Hepatic stellate cell (primary cell): Measurements from ENCODE around the gene AKR1C2.
"Not testable (repeated sequence)": the region's sequence is repeated elsewhere in the genome, so short reads cannot be mapped to it uniquely, and the experiment has no call there.

ENCODE experiments used
- DNase-seq: peaks from one replicate; pipeline ENCODE4 v3.0.0; 2011; ENCODE audit warnings: low spot score

Gene AKR1C2

DNA sequence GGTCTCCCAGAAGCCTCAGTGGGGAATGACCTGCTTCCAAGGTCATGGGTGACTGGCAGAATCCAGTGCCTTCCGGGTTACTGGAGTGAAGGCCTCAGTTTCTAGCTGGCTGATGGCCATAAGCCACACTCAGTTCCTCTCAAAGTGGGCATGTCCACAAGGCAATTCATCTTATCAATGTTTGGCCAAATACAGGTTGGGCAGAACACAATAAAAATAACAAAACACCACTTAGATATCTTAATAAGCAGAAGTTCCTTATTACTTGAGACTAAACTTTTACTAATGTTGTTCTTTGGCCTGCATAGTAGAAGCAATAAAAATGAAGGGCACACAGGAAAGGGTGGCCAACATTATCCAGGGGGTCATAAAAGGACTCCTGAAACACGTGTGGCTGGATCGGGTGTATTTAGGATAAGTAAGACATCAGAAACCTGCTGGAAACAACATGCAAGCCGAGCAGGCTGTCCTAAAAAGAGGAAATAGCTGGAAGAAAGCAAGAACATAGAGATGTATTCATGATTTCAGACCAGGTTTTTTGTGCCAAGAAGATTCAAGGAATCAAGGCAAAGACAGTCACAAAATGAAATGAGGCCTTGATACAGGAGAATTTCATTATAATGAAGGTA lies 19.6 kb upstream of the AKR1C2 start:
- DNase-seq = no peak

DNA sequence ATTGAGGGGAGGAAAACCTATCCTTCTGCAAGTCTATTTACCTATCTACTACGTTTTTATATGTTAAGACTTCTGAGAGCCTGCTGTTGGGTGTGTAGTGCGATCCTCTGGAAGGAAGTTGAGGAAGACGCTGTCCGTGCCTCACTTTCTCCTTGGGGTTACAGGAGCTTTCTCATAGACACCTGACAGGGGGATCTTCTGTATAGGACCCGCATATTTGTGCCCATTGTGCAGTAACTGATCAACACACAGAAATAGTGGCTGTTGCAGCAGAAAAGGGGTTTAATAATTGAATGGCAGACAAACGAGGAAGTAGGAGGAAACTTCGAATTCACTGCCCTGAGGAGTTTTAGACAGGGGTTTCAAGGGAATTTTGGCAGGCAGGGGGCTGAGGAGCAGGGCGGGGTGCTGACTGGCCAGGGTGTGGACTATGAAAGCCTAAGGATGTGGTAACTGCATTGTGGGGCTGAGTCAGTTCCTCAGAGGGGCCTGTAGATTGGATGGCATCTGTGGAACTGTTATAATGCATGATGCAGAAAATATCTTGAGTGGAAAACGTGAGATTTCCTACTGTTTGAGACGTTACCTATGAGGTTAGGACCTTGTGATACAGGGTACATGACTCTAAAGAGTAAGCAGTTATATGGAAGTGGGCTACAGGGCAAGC lies 18.1 kb upstream of the AKR1C2 start:
- not testable (repeated sequence) for DNase-seq

- not testable (repeated sequence) for DNase-seq
Measured at GRCh38 chr10:5019770-5020612, 16.3 kb upstream of the AKR1C2 start.

GRCh38 chr10:5018671-5019277 lies 15.1 kb upstream of the AKR1C2 start:
- DNase-seq = not testable (repeated sequence)

DNA sequence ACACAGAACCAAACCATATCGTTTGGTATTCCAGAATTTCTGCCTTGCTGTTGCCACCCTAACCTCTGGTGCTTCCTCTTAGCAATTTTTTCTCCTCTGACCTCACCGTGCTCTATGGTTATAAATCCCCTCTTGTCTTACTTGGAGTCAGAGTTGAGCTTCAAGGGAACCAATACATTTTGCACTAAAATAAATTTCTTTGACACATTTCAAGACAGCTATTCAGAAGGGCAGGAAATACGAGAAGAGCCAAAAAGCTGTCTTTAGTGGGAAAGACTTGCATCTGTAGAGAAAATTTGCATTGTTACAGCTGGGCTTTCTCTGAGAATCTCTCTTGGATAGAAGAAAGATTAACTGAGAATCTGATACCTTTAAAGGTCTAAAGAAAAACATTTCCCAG lies 14.5 kb upstream of the AKR1C2 start:
- DNase-seq = no peak

GRCh38 chr10:5014936-5015335 lies 11.3 kb upstream of the AKR1C2 start:
- no peak for DNase-seq

- DNase-seq = not testable (repeated sequence)
Measured at GRCh38 chr10:5014200-5014910, 10.7 kb upstream of the AKR1C2 start.

DNA sequence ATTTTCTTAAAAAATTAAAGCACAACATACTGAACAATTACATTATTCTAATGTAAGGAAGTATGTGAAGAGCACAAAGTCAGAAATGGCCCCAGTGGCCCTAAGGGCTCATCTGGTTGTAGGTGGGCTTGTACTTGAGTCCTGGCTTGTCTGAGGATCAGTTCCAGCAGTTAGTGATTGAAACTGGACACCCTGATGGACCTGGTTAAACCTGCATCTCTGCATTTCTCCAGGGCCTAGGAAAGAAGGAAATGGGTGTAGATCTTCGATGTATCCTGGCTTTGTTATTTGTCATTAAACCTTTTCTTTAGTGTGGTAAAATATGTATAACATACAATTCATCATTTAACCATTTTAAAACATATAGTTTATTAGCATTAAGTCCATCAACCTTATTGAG lies 9.7 kb upstream of the AKR1C2 start:
- DNase-seq = no peak

GRCh38 chr10:5012595-5012994 lies 8.9 kb upstream of the AKR1C2 start:
- DNase-seq = no peak

GRCh38 chr10:5011392-5011791 lies 7.7 kb upstream of the AKR1C2 start:
- DNase-seq = not testable (repeated sequence)

DNA sequence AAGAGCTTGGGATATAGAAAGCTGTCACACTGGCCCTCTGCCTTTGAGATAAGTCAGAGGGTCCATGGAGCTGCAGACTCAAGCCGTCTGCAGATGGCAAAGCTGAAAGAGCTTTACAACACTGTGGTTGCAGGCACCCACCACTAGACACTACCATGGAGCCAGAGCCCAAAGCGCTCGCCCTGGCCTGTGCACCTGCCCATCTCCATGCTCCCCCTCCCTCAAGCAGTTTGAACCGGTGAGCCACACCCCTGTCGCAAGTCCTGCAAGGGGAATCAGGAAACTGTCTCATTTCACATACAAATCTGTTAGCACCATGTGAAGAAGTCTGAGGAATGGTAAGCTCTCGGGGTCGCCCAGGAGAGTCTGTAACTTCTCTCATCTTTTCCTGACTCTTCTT lies 6.4 kb upstream of the AKR1C2 start:
- DNase-seq = not testable (repeated sequence)

DNA sequence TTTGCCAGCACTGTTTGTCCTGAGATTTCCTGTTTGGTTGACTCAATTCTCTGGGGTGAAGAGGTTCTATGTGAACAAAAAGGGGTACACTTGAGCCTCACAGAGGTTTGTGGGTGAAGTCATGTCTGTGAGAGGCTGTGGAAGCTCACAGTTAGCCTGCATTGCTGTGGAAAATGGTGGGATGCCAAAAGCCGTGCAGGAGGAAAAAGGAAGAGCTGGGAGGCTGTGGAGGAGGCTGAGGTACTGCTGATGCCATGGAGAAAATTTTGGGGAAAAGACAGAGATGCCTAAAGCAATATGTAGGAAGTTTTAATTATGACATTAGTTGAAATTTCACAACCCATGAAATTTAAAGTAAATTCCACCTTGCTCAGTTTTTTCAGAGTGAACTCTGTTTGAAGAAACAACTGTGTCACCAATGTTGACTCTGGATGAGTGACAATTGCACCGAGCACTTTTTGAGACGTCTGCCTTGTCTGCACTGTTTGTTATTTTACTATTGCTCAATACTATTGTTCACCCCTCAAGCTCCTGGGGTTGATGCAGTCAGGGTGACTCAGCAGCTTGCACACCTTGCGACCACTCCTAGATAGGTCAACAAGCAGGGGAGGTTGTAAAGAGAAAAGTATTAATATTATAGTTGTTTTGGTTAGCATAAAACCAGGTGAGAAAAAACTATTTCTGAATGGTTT lies 5.3 kb upstream of the AKR1C2 start:
- DNase-seq = not testable (repeated sequence)

- DNase-seq = not testable (repeated sequence)
Measured at GRCh38 chr10:5004501-5004900, 844 bp upstream of the AKR1C2 start.

- DNase-seq = not testable (repeated sequence)
Measured at GRCh38 chr10:5004030-5004385, 351 bp upstream of the AKR1C2 start.

DNA sequence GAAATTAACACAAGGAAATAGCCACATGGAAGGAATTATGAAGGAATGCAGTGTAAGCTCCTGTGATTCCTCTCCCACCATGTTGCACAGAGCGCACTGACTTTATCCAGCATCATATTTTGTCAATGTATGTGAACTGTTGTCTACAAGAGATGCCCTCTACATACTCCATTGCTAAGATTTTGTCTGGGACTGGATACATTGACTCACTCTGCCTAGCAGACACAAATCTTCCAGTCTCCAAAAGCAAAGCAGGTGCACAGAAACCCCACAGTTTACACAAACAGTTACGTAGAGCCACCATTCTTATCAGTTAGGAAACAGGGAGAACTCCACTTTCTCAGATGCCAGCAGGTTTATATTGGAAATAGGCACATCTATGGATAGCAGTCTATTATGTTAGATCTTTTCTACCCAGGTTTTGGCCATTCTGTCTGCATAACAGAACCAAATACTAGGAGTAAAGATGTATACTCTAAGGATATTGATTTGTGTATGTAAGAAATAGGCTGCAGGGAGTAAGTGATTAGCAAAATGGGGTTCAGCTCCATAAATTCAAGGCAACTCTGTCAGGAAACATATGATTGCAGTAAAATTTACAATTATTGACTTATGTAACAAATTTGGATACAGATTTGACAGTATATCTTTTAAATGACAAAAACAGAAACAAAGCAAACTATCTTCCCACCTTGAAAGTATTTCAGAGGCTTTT lies 1.5 kb downstream of the AKR1C2 start:
- no peak for DNase-seq

DNA sequence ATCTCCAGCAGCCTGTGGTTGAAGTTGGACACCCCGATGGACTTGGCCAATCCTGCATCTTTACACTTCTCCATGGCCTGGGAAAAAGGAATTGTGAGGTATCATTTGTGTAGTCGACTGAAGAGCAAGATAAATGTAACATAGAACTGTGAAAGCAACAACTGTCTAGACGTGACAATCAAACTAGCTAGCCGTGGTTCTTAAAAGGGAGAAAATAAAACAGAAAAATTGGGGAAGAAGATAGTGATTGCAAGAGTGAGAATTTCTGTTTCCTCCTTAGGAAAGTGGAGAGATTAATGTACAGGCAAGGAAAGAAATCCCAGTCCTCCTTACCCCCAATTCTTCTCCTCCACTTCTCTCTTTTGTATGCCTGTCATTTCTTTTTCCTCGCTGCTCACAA lies 5.0 kb downstream of the AKR1C2 start:
- no peak for DNase-seq

- not testable (repeated sequence) for DNase-seq
Measured at GRCh38 chr10:4994260-4994659, 9.4 kb downstream of the AKR1C2 start.

GRCh38 chr10:4992564-4992963 lies 11.1 kb downstream of the AKR1C2 start:
- DNase-seq = not testable (repeated sequence)

DNA sequence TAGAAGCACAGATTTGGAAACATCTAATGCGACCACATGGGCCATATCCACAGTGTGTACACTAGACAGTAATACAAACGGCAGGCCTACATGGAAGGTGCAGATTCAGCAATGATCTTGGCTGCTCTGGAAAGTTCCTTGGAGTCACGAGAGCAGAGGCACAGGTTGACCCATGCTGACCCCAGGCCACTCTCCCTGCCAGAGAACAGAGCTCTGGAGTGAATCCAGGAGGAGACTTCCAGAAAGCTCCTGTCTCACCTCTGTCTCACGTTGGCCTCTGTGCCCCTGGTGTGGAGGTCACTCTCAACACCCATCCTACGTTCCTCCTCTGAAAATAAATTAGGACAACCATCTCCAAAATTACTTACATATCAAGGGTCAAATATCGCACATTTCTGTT lies 12.2 kb downstream of the AKR1C2 start:
- DNase-seq = not testable (repeated sequence)

DNA sequence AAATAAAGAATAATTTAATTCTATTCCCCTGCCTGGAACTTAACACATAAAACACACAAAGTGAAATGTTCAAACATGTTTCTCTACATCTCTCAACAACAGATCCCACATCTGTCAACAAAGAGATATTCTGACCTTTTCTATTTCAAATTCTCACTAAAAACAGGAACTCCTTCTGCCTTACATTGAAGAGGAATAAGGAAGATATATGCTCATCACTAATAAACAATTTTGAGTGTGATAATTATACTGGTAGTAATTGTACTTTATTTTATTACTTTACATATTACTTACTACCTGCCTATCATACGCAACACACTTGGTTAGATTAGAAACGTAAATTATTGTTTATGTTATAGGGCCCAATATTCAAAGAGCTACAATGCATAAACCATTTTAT lies 13.4 kb downstream of the AKR1C2 start:
- no peak for DNase-seq
